ENCODE data around the gene LY6G6F.
A peak's percentile ranks its signal among the peaks of the same experiment; 100 is the strongest.

Gene LY6G6F

GRCh38 chr6:31730631-31731086, 24.0 kb downstream of the LY6G6F start:
- peaks cover 9% of the 10 kb centered on the region for H3K4me1 ChIP-seq (ENCODE audit: insufficient read depth, low read length)
- H3K36me3 ChIP-seq (ENCODE audit: insufficient read depth, low read depth, low read length): peaks cover 65% of the 10 kb centered on the region
- peak overlapping the region; percentile 93; the same call in 1 of the 2 replicates for H3K9ac ChIP-seq (ENCODE audit: low read depth, low read length)
- no peak overlapping the region for H3K27ac ChIP-seq (ENCODE audit: low read length)
- no peaks in the 10 kb centered on the region for H3K9me3 ChIP-seq (ENCODE audit: insufficient read depth, low read depth, low read length)
- peak overlapping the region; percentile 82; the same call in 1 of the 2 replicates for H3K4me3 ChIP-seq (ENCODE audit: low read length)
- no peaks in the 10 kb centered on the region for H3K27me3 ChIP-seq (ENCODE audit: insufficient read depth, low read length)

GRCh38 chr6:31732029-31732428, 25.4 kb downstream of the LY6G6F start:
- Histone ChIP-seq H3K36me3 (ENCODE audit: insufficient read depth, low read depth, low read length) (peaks cover 51% of the 10 kb centered on the region), H3K9ac (ENCODE audit: low read depth, low read length) (no peak overlapping the region), H3K27me3 (ENCODE audit: insufficient read depth, low read length) (no peaks in the 10 kb centered on the region), H3K4me3 (ENCODE audit: low read length) (no peak overlapping the region), H3K4me1 (ENCODE audit: insufficient read depth, low read length) (peaks cover 15% of the 10 kb centered on the region), H3K27ac (ENCODE audit: low read length) (no peak overlapping the region), H3K9me3 (ENCODE audit: insufficient read depth, low read depth, low read length) (no peaks in the 10 kb centered on the region)

- Histone ChIP-seq H3K4me3 (ENCODE audit: low read length) (peak overlapping the region; percentile 71; the same call in 1 of the 2 replicates), H3K27me3 (ENCODE audit: insufficient read depth, low read length) (no peaks in the 10 kb centered on the region), H3K36me3 (ENCODE audit: insufficient read depth, low read depth, low read length) (peaks cover 40% of the 10 kb centered on the region), H3K9ac (ENCODE audit: low read depth, low read length) (peak overlapping the region; percentile 73; the same call in 1 of the 2 replicates), H3K27ac (ENCODE audit: low read length) (peak overlapping the region; percentile 78), H3K4me1 (ENCODE audit: insufficient read depth, low read length) (peaks cover 29% of the 10 kb centered on the region), H3K9me3 (ENCODE audit: insufficient read depth, low read depth, low read length) (no peaks in the 10 kb centered on the region)
Observed at GRCh38 chr6:31733734-31734133, 27.1 kb downstream of the LY6G6F start.

GRCh38 chr6:31734247-31734820, 27.7 kb downstream of the LY6G6F start:
- peaks cover 40% of the 10 kb centered on the region for H3K36me3 ChIP-seq (ENCODE audit: insufficient read depth, low read depth, low read length)
- H3K4me3 ChIP-seq (ENCODE audit: low read length): peak overlapping the region; percentile 71
- H3K27ac ChIP-seq (ENCODE audit: low read length): peak overlapping the region; percentile 78
- peaks cover 31% of the 10 kb centered on the region for H3K4me1 ChIP-seq (ENCODE audit: insufficient read depth, low read length)
- H3K9ac ChIP-seq (ENCODE audit: low read depth, low read length): peak overlapping the region; percentile 73; the same call in 1 of the 2 replicates
- H3K9me3 ChIP-seq (ENCODE audit: insufficient read depth, low read depth, low read length): no peaks in the 10 kb centered on the region
- no peaks in the 10 kb centered on the region for H3K27me3 ChIP-seq (ENCODE audit: insufficient read depth, low read length)

GRCh38 chr6:31734821-31735406, 28.2 kb downstream of the LY6G6F start:
- Histone ChIP-seq H3K27ac (ENCODE audit: low read length) (no peak overlapping the region), H3K36me3 (ENCODE audit: insufficient read depth, low read depth, low read length) (peaks cover 40% of the 10 kb centered on the region), H3K4me1 (ENCODE audit: insufficient read depth, low read length) (peaks cover 31% of the 10 kb centered on the region), H3K9me3 (ENCODE audit: insufficient read depth, low read depth, low read length) (no peaks in the 10 kb centered on the region), H3K4me3 (ENCODE audit: low read length) (peak overlapping the region; percentile 71), H3K9ac (ENCODE audit: low read depth, low read length) (peak overlapping the region; percentile 73; the same call in 1 of the 2 replicates), H3K27me3 (ENCODE audit: insufficient read depth, low read length) (no peaks in the 10 kb centered on the region)

- Histone ChIP-seq H3K27me3 (ENCODE audit: insufficient read depth, low read length) (no peaks in the 10 kb centered on the region), H3K36me3 (ENCODE audit: insufficient read depth, low read depth, low read length) (peaks cover 35% of the 10 kb centered on the region), H3K4me3 (ENCODE audit: low read length) (peak within 1 kb of the TSS; percentile 71), H3K9me3 (ENCODE audit: insufficient read depth, low read depth, low read length) (no peaks in the 10 kb centered on the region), H3K4me1 (ENCODE audit: insufficient read depth, low read length) (peaks cover 34% of the 10 kb centered on the region), H3K9ac (ENCODE audit: low read depth, low read length) (peak within 1 kb of the TSS; percentile 73), H3K27ac (ENCODE audit: low read length) (peak within 1 kb of the TSS; percentile 84)
Observed at GRCh38 chr6:31736021-31736767, 29.5 kb downstream of the LY6G6F start, which contains the start of gene CLIC1. Gene CLIC1 (minus strand): TSS chr6:31736530. CDS start chr6:31736300, 230 bp downstream.

- Histone ChIP-seq H3K27me3 (ENCODE audit: insufficient read depth, low read length) (no peaks in the 10 kb centered on the region), H3K9ac (ENCODE audit: low read depth, low read length) (peak overlapping the region; percentile 73; the same call in 1 of the 2 replicates), H3K9me3 (ENCODE audit: insufficient read depth, low read depth, low read length) (no peaks in the 10 kb centered on the region), H3K4me1 (ENCODE audit: insufficient read depth, low read length) (peaks cover 34% of the 10 kb centered on the region), H3K27ac (ENCODE audit: low read length) (peak overlapping the region; percentile 84), H3K36me3 (ENCODE audit: insufficient read depth, low read depth, low read length) (peaks cover 35% of the 10 kb centered on the region), H3K4me3 (ENCODE audit: low read length) (peak overlapping the region; percentile 71)
Observed at GRCh38 chr6:31736768-31737314, 30.2 kb downstream of the LY6G6F start.

GRCh38 chr6:31737315-31737990, 30.8 kb downstream of the LY6G6F start:
- Histone ChIP-seq H3K36me3 (ENCODE audit: insufficient read depth, low read depth, low read length) (peaks cover 30% of the 10 kb centered on the region), H3K9ac (ENCODE audit: low read depth, low read length) (peak overlapping the region; percentile 73; the same call in 1 of the 2 replicates), H3K4me1 (ENCODE audit: insufficient read depth, low read length) (peaks cover 34% of the 10 kb centered on the region), H3K9me3 (ENCODE audit: insufficient read depth, low read depth, low read length) (no peaks in the 10 kb centered on the region), H3K4me3 (ENCODE audit: low read length) (peak overlapping the region; percentile 44; the same call in 1 of the 2 replicates), H3K27ac (ENCODE audit: low read length) (no peak overlapping the region), H3K27me3 (ENCODE audit: insufficient read depth, low read length) (no peaks in the 10 kb centered on the region)

GRCh38 chr6:31737991-31738979, 31.6 kb downstream of the LY6G6F start:
- Histone ChIP-seq H3K36me3 (ENCODE audit: insufficient read depth, low read depth, low read length) (peaks cover 22% of the 10 kb centered on the region), H3K9ac (ENCODE audit: low read depth, low read length) (peak overlapping the region; percentile 73; the same call in 1 of the 2 replicates), H3K4me3 (ENCODE audit: low read length) (peak overlapping the region; percentile 44; the same call in 1 of the 2 replicates), H3K27ac (ENCODE audit: low read length) (no peak overlapping the region), H3K27me3 (ENCODE audit: insufficient read depth, low read length) (no peaks in the 10 kb centered on the region), H3K9me3 (ENCODE audit: insufficient read depth, low read depth, low read length) (no peaks in the 10 kb centered on the region), H3K4me1 (ENCODE audit: insufficient read depth, low read length) (peaks cover 34% of the 10 kb centered on the region)

- Histone ChIP-seq H3K4me1 (ENCODE audit: insufficient read depth, low read length) (peaks cover 28% of the 10 kb centered on the region), H3K9ac (ENCODE audit: low read depth, low read length) (peak within 1 kb of the TSS; percentile 91), H3K9me3 (ENCODE audit: insufficient read depth, low read depth, low read length) (no peaks in the 10 kb centered on the region), H3K36me3 (ENCODE audit: insufficient read depth, low read depth, low read length) (peaks cover 11% of the 10 kb centered on the region), H3K4me3 (ENCODE audit: low read length) (peak within 1 kb of the TSS; percentile 64), H3K27me3 (ENCODE audit: insufficient read depth, low read length) (no peaks in the 10 kb centered on the region), H3K27ac (ENCODE audit: low read length) (peak within 1 kb of the TSS; percentile 90)
Observed at GRCh38 chr6:31739639-31740396, 33.2 kb downstream of the LY6G6F start, which contains the start of gene MSH5. Gene MSH5 (plus strand): TSS chr6:31740005. CDS start chr6:31740467, 462 bp downstream.
